ENCODE data around the gene MACROD2.

DNA sequence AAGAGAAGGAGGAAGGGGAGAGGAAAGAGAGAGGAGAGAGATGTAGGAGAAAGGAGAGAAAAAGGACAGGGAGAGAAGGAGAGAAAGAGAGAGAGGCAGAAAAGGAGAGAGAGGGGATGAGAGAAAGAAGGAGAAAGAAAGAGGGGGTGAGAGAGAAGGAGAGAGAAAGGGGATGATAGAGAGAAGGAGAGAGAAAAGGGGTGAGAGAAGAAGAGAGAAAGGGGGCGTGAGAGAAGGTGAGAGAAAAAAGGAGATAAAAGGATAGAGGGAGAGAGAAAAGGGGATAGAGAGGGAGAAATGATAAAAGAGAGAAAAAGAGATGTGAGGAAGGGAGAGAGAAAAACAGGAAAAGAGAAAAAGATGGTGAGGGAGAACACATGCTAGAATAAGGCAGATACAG lies 1644.5 kb downstream of the MACROD2 start:
- no peak for TF ChIP-seq EZH2 (IDR thresholded peaks at IDR 0.05; ENCODE audit: insufficient read depth, low read length)
- TF ChIP-seq, protein P1, sequence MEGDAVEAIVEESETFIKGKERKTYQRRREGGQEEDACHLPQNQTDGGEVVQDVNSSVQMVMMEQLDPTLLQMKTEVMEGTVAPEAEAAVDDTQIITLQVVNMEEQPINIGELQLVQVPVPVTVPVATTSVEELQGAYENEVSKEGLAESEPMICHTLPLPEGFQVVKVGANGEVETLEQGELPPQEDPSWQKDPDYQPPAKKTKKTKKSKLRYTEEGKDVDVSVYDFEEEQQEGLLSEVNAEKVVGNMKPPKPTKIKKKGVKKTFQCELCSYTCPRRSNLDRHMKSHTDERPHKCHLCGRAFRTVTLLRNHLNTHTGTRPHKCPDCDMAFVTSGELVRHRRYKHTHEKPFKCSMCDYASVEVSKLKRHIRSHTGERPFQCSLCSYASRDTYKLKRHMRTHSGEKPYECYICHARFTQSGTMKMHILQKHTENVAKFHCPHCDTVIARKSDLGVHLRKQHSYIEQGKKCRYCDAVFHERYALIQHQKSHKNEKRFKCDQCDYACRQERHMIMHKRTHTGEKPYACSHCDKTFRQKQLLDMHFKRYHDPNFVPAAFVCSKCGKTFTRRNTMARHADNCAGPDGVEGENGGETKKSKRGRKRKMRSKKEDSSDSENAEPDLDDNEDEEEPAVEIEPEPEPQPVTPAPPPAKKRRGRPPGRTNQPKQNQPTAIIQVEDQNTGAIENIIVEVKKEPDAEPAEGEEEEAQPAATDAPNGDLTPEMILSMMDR (IDR thresholded peaks at IDR 0.05; ENCODE audit: insufficient read depth, low read depth, low read length) = no peak
